Retinal pigment epithelial cell (primary cell): ENCODE data around the gene TECTA.

Experiments
- DNase-seq: peaks from one replicate; pipeline ENCODE4 v3.0.0-alpha.2; 2010; ENCODE audit warnings: low read depth
- H3K4me3 ChIP-seq: 2 replicates; pipeline ENCODE4 v1.5.1; 2011; ENCODE audit warnings: mild to moderate bottlenecking, low read length, control low read depth, moderate library complexity
- TF ChIP-seq, protein P1 (sequence below): conservative IDR thresholded peaks from 2 replicates; pipeline ENCODE4 v1.5.1; 2011; ENCODE audit warnings: low read depth, low read length, control low read depth, inconsistent platforms

TECTA gene

DNA sequence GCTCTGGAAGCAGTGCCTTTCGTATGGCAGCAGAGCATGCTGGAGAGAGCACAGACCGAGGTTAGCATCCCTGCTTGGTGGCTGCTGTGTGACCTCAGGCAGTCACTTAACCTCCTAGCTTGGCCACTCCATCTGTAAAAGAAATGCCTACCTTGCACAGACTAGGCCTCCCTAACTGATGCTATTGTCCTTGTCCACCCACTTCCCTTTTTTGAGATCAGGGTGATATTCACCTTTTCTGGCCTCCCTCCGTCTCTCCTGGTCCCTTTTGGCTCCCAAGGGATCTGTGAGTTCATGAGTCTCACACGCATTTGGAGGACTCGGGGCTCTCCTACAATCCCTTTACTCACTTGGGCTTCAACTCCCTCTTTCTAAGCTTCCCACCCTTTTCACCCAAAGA, 37.2 kb downstream of the TECTA start:
- no peak for DNase-seq
- TF ChIP-seq, protein P1, sequence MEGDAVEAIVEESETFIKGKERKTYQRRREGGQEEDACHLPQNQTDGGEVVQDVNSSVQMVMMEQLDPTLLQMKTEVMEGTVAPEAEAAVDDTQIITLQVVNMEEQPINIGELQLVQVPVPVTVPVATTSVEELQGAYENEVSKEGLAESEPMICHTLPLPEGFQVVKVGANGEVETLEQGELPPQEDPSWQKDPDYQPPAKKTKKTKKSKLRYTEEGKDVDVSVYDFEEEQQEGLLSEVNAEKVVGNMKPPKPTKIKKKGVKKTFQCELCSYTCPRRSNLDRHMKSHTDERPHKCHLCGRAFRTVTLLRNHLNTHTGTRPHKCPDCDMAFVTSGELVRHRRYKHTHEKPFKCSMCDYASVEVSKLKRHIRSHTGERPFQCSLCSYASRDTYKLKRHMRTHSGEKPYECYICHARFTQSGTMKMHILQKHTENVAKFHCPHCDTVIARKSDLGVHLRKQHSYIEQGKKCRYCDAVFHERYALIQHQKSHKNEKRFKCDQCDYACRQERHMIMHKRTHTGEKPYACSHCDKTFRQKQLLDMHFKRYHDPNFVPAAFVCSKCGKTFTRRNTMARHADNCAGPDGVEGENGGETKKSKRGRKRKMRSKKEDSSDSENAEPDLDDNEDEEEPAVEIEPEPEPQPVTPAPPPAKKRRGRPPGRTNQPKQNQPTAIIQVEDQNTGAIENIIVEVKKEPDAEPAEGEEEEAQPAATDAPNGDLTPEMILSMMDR, result no peak
- H3K4me3 ChIP-seq, result no peak overlapping the region

DNA sequence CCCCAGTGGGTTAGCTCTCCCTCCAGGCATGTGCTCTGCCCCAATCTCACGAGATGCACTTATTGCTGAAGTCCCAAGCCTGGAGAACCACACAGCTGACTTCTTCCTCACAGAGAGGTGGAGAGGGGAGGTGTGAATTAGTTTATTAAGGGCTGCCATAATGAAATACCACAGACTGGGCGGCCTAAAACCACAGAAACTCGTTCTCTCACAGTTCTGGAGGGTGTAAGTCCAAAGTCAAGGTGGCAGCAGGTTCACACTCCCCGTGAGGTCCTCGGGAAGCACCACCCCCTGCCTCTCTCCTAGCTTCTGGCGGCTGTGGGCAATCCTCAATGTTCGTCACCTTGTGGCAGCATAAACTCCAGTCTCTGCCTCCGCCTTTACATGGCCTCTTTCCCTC, 39.3 kb downstream of the TECTA start:
- no peak overlapping the region for H3K4me3 ChIP-seq
- DNase-seq, result no peak
- TF ChIP-seq, protein P1, result no peak

DNA sequence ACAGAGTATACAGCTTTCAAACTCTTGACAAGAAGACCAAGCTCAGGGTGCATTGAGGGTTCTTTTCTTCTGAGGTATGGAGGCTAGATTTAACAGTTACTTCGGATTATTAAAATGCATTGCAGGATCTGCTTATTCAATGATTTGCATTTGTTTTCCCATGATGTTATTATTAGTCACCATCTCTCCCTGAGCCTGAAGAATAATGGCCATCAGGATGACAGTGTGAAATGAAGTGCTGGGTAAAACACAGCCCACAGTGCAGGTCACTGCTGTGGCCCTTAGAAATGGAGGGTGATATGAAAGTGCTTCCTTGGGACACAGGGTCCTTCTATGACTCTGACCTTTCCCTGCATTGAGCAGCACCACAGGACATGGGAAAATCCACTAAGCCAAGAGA, 40.0 kb downstream of the TECTA start:
- TF ChIP-seq, protein P1, result no peak
- no peak overlapping the region for H3K4me3 ChIP-seq
- DNase-seq, result no peak

DNA sequence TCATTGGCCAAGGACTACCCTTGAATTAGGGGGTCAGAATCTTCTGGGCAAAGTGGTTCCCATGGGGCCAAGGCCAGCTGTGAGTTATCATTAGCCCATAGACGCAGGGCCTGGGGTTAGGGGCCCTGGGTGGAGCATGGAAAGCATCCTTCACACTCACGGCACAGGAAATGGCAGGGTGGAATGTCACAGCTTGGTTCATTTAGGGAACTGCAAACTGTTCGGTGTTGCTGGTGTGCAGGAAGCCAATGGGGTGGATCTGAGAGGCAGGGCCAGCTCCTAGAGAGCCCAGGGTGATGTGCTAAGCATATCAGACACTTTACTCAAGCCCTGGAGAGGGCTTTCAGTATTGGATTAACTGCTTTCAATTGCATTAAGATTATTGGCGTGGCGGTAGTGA, 42.9 kb downstream of the TECTA start:
- H3K4me3 ChIP-seq, result no peak overlapping the region
- DNase-seq, result no peak
- TF ChIP-seq, protein P1, result no peak

DNA sequence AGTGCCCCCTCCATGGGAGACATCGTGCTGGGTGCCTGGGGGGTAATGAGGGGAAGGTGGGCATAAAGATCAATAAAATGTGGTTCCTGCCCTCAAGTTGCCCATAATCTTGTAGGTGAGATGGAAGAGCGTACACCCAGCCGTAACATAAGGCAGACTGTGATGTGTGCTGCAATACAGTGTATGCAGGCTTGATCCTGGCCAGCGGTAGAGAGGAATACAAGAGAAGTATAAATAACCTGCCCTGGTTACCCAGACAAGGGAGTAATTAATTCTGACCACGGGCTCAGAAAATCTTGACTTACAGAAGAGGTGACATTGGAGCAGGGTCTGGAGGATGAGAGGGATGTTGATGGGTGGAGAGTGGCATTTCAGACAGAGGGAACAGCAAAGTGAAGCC, 43.7 kb downstream of the TECTA start:
- TF ChIP-seq, protein P1, result no peak
- DNase-seq, result no peak
- H3K4me3 ChIP-seq, result no peak overlapping the region

DNA sequence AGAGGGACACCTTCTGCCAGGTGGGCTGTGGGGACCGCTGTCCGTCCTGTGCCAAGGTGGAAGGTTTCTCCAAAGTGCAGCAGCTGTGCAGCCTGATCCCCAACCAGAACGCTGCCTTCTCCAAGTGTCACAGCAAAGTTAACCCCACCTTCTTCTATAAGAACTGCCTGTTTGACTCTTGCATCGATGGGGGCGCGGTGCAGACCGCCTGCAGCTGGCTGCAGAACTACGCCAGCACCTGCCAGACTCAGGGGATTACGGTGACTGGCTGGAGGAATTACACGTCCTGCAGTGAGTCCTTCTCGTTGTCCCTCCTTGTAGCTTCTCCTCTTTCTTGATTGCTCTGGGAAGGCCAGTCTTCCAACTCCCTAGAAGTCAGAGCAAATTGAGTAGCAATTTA, 44.8 kb downstream of the TECTA start:
- H3K4me3 ChIP-seq, result no peak overlapping the region
- TF ChIP-seq, protein P1, result no peak
- no peak for DNase-seq

DNA sequence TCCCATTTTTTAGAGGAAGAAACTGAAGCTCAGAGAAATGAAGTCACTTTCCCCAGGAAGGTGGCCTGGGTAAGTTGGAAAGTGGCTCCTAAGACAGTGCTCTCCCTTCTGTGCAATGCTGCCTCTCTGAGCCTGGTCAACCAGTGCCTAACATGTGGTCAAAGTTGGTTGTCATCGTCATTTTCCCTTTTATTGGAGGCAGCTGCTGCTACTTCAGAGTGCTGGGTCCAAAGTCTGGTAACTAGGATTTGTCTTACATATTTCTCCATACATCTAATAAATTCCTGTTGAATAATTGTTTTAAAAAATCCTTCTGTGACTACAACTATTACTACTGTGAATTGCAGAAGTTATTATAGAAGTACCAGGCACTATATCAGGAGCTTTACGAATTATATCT, 48.1 kb downstream of the TECTA start:
- no peak overlapping the region for H3K4me3 ChIP-seq
- DNase-seq, result no peak
- TF ChIP-seq, protein P1, result no peak
